Hippocampal formation (tissue), 2 donors: ENCODE data around the gene BST1.

ENCODE experiments used
- DNase-seq, 2 donors: peaks; one replicate each; lab custom pipeline; 2025; lab: John Stamatoyannopoulos, UW

BST1 gene

DNA sequence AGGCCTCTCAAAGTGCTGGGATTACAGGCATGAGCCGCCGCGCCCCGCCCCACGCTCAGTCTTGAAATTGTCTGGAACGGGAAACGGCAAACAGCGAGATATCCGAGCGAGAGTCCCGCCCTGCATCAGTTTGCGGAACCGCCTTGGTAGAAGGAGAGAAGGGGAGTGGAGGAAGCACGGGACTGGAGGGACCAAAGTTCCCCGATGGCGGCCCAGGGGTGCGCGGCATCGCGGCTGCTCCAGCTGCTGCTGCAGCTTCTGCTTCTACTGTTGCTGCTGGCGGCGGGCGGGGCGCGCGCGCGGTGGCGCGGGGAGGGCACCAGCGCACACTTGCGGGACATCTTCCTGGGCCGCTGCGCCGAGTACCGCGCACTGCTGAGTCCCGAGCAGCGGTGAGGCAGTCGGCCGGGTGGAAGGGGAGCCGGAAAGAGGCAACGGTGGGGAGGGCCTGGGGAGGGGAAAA is at the start of gene BST1:
TSS of gene BST1 (plus strand) at position 125 of the 463 bp plus-strand sequence. CDS start at position 205, 80 bp downstream.
- peak in 1 of 2 donors; percentile 21 for DNase-seq

DNA sequence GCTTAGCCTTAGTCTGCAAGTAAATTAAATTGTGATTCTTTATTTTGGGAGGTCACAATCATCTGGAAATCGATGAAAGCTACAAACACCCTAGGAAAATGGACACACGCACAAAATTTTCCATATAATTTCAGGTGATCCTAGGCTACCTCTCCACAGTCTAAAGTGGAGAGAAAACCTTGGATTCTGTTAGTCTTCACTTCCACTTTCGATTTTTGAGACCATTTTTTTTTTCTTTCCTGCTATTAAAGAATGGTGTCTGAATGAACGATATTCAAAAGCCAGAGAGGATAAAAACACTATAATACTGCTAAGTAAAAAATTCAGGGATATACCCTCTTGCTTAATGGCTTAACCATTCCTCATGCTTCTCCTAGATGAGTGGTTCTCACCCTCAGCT is 49.4 kb upstream of the BST1 start:
- no peak for DNase-seq

DNA sequence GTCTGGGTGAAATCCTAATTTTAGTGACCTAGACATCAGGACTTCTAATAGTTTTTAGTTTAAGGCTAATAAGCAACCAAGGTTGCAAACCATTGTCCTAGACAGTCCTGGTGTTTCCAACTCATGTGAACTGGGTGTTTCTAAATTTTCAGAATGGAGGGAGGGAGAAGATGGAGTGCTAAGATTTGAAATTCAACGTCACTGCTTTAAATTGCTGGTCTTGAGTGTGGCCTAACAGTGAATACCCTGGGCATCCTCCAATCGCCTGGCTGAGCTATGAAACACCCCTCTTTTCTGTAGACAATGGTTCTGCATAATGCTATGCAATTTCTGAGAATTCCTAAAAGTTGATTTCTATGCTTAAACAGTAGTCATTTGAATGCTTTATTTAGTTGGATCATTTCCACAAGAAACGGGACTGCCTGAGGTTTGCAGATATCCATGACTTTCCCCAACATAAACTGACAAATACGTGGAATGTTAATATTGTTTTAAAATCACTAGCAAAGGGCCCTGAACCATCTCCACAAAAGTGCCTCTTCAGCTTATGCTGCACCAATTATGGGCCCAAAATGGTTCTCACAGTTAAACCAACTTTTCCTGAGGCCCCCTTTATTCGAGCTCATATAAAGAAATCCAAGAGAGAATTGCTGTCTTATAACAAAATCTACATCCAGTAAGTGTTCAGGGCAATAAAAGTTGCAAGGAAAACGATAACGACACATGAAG is 48.8 kb upstream of the BST1 start:
- peak; percentile 13 to 69 for DNase-seq

- peak; percentile 56 to 57 for DNase-seq
Measured at GRCh38 chr4:15654593-15655222, 48.2 kb upstream of the BST1 start.

DNA sequence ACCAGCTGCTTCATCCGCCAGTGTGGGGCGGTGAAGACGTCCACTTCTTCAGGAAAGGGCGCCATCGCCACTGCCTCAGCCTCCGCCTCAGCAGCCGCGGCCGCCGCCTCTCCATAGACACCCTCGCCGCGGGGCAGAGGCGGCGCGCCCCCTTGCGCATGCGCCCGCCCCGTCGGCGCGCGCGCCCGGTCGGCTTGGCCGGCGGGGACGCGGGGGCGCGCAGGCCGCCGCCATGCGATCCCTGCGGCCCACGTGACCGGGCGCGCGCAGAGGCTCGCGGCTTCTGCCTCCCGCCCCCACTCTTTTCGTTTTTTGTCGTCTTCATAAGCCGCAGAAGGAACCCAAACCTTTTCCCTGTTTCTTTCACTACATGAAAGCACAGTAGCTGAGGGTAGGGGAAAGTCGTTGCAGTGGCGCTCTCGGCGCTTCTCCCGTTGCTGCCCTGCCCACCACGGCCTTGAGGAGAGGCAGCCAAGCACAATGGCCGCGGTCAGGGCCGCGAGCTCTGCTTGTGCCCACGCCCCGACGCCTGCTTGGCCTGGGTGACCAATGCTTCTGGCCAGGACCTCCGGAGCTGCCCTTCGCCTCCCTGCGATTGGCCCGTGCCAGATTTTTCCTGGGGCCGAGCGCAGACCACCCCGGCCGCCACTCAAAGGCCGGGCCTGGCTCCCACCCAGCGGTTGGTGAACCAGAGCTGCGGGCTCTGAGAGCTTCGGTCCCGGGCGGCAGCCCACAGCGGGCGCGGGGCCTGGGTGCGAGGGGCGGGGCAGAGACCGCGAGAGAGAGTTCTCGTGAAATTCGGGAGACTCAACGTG is 47.4 kb upstream of the BST1 start, which contains the start of gene FBXL5:
TSS of gene FBXL5 (minus strand) at position 135 of the 815 bp plus-strand sequence. CDS start at position 65, 70 bp downstream.
- peak; percentile 72 to 73 for DNase-seq

GRCh38 chr4:15656038-15656470 is 46.8 kb upstream of the BST1 start:
- no peak for DNase-seq

- DNase-seq: no peak
Measured at GRCh38 chr4:15657366-15657765, 45.5 kb upstream of the BST1 start.

- DNase-seq: no peak
Measured at GRCh38 chr4:15658136-15658770, 44.6 kb upstream of the BST1 start.

DNA sequence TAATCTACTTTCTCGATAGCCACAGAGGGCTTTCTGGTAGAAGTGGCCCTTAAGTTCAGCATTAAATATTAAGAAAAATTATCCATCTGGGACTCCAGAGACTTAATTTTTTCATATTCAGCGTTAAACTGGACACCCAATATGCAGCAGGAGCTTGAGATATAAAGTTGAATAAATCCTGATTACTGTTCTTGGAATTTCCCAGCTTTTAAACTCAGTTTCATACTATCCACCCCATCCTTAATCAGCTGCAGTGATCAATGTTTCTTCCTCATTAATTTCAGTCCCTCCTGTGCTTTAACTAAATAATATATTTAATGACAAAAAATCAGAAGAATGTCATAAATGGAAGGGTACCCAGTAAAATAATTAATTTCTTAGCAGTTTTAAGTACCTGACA is 44.1 kb upstream of the BST1 start:
- DNase-seq: no peak

GRCh38 chr4:15659768-15660570 is 42.9 kb upstream of the BST1 start:
- DNase-seq: no peak

DNA sequence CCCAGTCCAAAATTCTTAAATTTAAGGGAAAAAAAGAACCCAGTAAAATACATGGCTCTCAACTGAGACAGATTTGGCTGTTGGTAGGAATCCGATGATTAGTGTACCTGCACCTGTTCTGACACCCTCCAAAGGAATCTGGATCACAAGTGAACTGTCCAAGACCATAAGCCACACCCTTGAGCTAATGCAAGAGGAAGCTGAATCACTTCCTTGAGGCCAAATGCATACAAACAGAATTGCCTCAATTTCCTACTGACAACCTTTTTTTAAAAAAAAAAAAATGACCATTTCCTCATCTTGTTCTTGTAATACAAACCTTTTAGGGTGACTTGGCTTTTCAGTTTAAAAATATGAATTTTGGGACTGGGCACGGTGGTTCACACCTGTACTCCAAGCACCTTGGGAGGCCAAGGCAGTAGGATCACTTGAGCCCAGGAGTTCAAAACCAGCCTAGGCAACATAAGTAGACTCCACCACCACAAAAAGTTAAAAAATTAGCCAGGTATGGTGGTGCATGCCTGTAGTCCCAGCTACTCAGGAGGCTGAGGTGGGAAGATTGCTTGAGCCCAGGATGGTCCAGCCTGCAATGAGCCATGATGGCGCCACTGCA is 37.0 kb upstream of the BST1 start:
- DNase-seq: no peak

DNA sequence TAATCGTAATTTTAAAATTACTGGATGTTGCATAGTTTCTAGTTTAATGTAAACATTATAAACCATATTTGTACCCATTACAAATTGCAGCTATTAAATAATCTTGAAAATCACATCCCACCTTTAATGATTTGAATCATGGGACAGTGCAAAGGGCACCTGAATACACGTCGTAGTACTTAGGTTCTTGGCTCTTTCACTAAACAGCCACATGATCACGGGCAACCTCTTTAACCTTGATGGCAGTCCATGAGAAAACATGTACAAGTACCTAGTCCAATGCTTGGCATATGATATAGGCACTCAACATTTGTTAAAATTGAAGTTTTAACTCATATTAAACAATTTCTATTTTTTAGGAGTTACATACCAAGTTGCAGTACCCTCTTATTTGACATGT is 35.9 kb upstream of the BST1 start:
- no peak for DNase-seq

- DNase-seq: peak in 1 of 2 donors; percentile 56
Measured at GRCh38 chr4:15668566-15669435, 34.1 kb upstream of the BST1 start.

- no peak for DNase-seq
Measured at GRCh38 chr4:15670576-15670975, 32.3 kb upstream of the BST1 start.

- DNase-seq: no peak
Measured at GRCh38 chr4:15672101-15672500, 30.8 kb upstream of the BST1 start.

GRCh38 chr4:15673337-15673736 is 29.5 kb upstream of the BST1 start:
- DNase-seq: no peak

DNA sequence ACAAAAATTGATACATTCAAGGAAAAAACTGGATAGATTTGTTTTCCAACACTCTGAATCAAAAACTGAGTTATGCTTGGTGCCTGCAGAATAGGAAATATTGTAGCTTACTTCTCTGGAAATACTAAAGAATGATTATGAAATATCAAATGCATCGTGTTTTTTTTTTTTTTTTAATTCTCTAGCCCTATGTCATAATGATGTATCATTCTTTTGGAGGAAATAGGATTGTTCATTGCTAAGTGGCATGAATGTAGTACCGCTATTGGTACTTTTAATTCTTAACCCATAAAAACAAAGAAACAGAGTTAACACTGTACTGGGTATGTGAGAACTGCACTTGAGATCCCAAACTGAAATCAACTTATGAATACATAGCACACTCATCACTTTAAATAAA is 28.8 kb upstream of the BST1 start:
- no peak for DNase-seq

GRCh38 chr4:15674926-15675325 is 27.9 kb upstream of the BST1 start:
- no peak for DNase-seq

DNA sequence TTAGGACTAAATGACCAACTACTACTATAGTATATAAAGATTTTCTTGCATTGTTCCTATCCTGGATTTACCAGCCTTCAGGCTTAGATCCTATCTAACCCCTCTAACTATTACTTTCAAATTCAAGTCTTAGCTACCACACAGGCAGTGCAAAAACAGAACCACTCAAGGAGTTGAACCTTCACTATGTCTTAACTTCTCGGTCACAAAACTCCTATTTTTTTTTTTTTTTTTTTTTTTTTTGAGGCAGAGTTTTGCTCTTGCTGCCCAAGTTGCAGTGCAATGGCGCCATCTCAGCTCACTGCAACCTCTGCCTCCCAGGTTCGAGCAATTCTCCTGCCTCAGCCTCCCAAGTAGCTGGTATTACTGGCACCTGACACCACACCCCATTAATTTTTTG is 27.5 kb upstream of the BST1 start:
- no peak for DNase-seq

GRCh38 chr4:15676039-15676438 is 26.8 kb upstream of the BST1 start:
- no peak for DNase-seq
